HL-60 (cell line): ENCODE measurements around the gene TTC28.

Experiments
- DNase-seq, 2 experiments: peaks; one replicate each; pipeline ENCODE4 v3.0.0-alpha.2; 2010 to 2020; ENCODE audit warnings: low read depth in 1 of 2, low spot score in 1 of 2
- H3K27ac ChIP-seq: fragments of 250-450 bp; sonication (Bioruptor Pico); replicated peaks from 2 replicates; pipeline ENCODE4 v1.5.1; 2020; ENCODE audit warnings: mild to moderate bottlenecking, moderate library complexity
- H3K27me3 ChIP-seq: fragments of 250-450 bp; sonication (Bioruptor Pico); 2 replicates; pipeline ENCODE4 v1.5.1; 2021; ENCODE audit warnings: mild to moderate bottlenecking, moderate library complexity; ENCODE audit not compliant: insufficient read depth, poor library complexity, severe bottlenecking
- H3K4me3 ChIP-seq: replicated peaks from 2 replicates; pipeline ENCODE4 v1.5.1; 2011; ENCODE audit warnings: mild to moderate bottlenecking, control low read depth, low read length; ENCODE audit not compliant: insufficient read depth
- CTCF ChIP-seq: IDR thresholded peaks from one replicate; pipeline ENCODE4 v1.5.1; 2011; ENCODE audit warnings: low read length, control low read depth, inconsistent platforms; ENCODE audit not compliant: insufficient read depth
- GABPA ChIP-seq: IDR thresholded peaks from 2 replicates; pipeline ENCODE4 v1.6.1; 2012; ENCODE audit warnings: low read depth
- POLR2AphosphoS5 ChIP-seq: IDR thresholded peaks from 2 replicates; pipeline ENCODE4 v1.6.1; 2012; ENCODE audit warnings: low read depth
- SPI1 ChIP-seq: IDR thresholded peaks from 2 replicates; pipeline ENCODE4 v1.6.1; 2012; ENCODE audit warnings: low read depth, mild to moderate bottlenecking, borderline replicate concordance
- TF ChIP-seq, protein P1 (sequence below): IDR thresholded peaks from 2 replicates; pipeline ENCODE4 v1.6.1; 2012; ENCODE audit warnings: low read depth; ENCODE audit not compliant: insufficient replicate concordance

Gene TTC28

GRCh38 chr22:27992294-27993165 is 687.1 kb downstream of the TTC28 start:
- H3K27me3 ChIP-seq, result no peaks in the 10 kb centered on the region
- H3K27ac ChIP-seq, result no peak overlapping the region
- DNase-seq, result no peak
- no peak for TF ChIP-seq POLR2AphosphoS5
- no peak for TF ChIP-seq CTCF
- TF ChIP-seq, protein P1, sequence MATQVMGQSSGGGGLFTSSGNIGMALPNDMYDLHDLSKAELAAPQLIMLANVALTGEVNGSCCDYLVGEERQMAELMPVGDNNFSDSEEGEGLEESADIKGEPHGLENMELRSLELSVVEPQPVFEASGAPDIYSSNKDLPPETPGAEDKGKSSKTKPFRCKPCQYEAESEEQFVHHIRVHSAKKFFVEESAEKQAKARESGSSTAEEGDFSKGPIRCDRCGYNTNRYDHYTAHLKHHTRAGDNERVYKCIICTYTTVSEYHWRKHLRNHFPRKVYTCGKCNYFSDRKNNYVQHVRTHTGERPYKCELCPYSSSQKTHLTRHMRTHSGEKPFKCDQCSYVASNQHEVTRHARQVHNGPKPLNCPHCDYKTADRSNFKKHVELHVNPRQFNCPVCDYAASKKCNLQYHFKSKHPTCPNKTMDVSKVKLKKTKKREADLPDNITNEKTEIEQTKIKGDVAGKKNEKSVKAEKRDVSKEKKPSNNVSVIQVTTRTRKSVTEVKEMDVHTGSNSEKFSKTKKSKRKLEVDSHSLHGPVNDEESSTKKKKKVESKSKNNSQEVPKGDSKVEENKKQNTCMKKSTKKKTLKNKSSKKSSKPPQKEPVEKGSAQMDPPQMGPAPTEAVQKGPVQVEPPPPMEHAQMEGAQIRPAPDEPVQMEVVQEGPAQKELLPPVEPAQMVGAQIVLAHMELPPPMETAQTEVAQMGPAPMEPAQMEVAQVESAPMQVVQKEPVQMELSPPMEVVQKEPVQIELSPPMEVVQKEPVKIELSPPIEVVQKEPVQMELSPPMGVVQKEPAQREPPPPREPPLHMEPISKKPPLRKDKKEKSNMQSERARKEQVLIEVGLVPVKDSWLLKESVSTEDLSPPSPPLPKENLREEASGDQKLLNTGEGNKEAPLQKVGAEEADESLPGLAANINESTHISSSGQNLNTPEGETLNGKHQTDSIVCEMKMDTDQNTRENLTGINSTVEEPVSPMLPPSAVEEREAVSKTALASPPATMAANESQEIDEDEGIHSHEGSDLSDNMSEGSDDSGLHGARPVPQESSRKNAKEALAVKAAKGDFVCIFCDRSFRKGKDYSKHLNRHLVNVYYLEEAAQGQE, result no peak
- no peak for TF ChIP-seq GABPA
- TF ChIP-seq SPI1, result no peak
- no peak overlapping the region for H3K4me3 ChIP-seq

DNA sequence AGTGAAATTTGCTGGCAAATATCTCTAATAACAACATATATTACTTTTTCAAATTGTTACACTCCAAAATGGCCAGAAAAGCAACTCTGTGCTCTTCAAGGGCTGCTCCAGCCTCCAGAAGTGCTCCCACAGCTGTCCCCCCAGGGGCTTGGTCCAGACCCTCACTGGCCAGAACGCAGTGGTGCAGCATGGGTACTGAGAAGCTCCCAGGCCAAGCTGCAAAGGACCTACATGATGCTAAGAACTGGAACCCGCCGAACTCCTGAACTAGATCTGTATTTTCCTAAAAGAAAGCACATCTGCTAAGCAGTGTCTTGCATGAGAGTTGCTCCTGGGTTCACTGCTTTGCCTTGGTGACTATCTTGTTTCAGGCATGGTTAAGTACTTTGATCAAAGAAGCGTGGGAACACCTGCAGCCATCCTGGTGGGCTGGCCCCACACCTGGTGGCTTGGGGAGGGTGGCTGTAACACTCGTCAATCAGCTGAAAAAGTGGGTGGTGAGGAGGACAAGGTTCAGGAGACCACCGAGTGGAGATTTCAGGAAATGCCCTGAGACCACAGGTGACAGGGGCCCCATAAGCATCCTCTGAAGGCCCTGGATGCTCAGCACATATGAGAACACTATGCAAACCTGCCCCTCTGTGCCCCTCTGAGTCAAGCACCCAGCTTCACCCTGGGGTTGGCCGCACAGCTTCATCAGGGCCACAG is 687.9 kb downstream of the TTC28 start:
- DNase-seq, result no peak
- Histone ChIP-seq H3K27ac (no peak overlapping the region), H3K27me3 (no peaks in the 10 kb centered on the region), H3K4me3 (no peak overlapping the region)
- TF ChIP-seq SPI1, result no peak
- TF ChIP-seq, protein P1, result no peak
- no peak for TF ChIP-seq CTCF
- TF ChIP-seq POLR2AphosphoS5, result no peak
- no peak for TF ChIP-seq GABPA

DNA sequence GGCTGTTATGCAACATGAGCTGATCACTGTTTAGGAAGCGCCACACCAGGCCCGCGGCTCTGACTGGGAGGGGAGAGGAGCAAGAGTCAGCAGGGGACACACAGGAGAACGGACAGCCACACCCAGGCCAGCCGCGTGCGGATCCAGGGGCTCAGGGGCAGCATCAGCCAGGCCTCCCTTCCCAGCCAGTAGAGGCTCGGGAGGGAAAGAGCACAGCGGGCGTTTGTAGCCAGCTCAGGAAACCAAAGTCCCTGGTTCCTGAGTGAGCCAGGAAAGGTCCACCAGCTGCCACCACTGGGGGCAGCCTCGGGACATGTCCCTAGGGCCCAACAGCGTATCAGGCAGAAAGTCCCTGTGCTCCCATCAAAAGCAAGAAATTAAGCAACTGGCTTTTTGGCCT is 688.8 kb downstream of the TTC28 start:
- DNase-seq, result peak; percentile 23 to 58
- TF ChIP-seq, protein P1, result no peak
- TF ChIP-seq GABPA, result no peak
- TF ChIP-seq SPI1, result no peak
- no peak for TF ChIP-seq POLR2AphosphoS5
- TF ChIP-seq CTCF, result peak; percentile 62
- Histone ChIP-seq H3K27me3 (no peaks in the 10 kb centered on the region), H3K27ac (no peak overlapping the region), H3K4me3 (no peak overlapping the region)
